Activated CD8-positive, alpha-beta T cell treated with anti-CD3 and anti-CD28 coated beads for 36 hours (primary cell): ENCODE data around the gene TBX4. TPM values are rescaled to one million over a fixed set of nuclear protein-coding genes. Genes with fewer than 3 reads are reported as not detected.

Source experiments
- ATAC-seq: fragments of 200-7000 bp; cut with Tn5 transposase; one replicate; pipeline ENCODE4 v1.10.0; 2021; ENCODE audit warnings: mild to moderate bottlenecking, moderate library complexity
- CTCF ChIA-PET: fragments of 350-600 bp; sonication (Branson Sonifier 250); formaldehyde crosslinking; loops from one replicate; lab custom pipeline; 2021; ENCODE audit warnings: antibody characterized with exemption; lab: Charles Lee
- POLR2A ChIA-PET: fragments of 350-600 bp; sonication (Branson Sonifier 250); formaldehyde crosslinking; loops from one replicate; lab custom pipeline; 2021; ENCODE audit warnings: antibody characterized with exemption; lab: Charles Lee
- DNase-seq: peaks from one replicate; pipeline ENCODE4 v3.0.0-alpha.2; 2020
- H3K27ac Mint-ChIP-seq: one replicate; pipeline ENCODE4 v1.8.0; 2021; ENCODE audit warnings: mild to moderate bottlenecking, mixed read lengths
- H3K27me3 Mint-ChIP-seq: one replicate; pipeline ENCODE4 v1.8.0; 2021; ENCODE audit warnings: mixed read lengths
- H3K36me3 Mint-ChIP-seq: one replicate; pipeline ENCODE4 v1.8.0; 2021; ENCODE audit warnings: low read depth, mixed read lengths
- H3K4me1 Mint-ChIP-seq: one replicate; pipeline ENCODE4 v1.8.0; 2021; ENCODE audit warnings: low read depth, mixed read lengths
- H3K4me3 Mint-ChIP-seq: one replicate; pipeline ENCODE4 v1.8.0; 2021; ENCODE audit warnings: mild to moderate bottlenecking, moderate library complexity, mixed read lengths
- H3K9me3 Mint-ChIP-seq: one replicate; pipeline ENCODE4 v1.8.0; 2021; ENCODE audit warnings: mixed read lengths
- intact Hi-C: fragments of 100-400 bp; cut with micrococcal nuclease; formaldehyde crosslinking; loops from one replicate; pipeline ENCODE4 v1.10.0; 2022
- total RNA-seq, 2 experiments: library from RNA; stranded (reverse); gene quantifications; one replicate each; pipeline ENCODE4 v1.2.3, GENCODE V29; 2021
- TF ChIP-seq, protein P1 (sequence below): fragments of 200-600 bp; IDR thresholded peaks from one replicate; pipeline ENCODE4 v1.8.0; 2022; ENCODE audit warnings: antibody characterized with exemption, mild to moderate bottlenecking

Gene TBX4
- not detected for total RNA-seq

DNA sequence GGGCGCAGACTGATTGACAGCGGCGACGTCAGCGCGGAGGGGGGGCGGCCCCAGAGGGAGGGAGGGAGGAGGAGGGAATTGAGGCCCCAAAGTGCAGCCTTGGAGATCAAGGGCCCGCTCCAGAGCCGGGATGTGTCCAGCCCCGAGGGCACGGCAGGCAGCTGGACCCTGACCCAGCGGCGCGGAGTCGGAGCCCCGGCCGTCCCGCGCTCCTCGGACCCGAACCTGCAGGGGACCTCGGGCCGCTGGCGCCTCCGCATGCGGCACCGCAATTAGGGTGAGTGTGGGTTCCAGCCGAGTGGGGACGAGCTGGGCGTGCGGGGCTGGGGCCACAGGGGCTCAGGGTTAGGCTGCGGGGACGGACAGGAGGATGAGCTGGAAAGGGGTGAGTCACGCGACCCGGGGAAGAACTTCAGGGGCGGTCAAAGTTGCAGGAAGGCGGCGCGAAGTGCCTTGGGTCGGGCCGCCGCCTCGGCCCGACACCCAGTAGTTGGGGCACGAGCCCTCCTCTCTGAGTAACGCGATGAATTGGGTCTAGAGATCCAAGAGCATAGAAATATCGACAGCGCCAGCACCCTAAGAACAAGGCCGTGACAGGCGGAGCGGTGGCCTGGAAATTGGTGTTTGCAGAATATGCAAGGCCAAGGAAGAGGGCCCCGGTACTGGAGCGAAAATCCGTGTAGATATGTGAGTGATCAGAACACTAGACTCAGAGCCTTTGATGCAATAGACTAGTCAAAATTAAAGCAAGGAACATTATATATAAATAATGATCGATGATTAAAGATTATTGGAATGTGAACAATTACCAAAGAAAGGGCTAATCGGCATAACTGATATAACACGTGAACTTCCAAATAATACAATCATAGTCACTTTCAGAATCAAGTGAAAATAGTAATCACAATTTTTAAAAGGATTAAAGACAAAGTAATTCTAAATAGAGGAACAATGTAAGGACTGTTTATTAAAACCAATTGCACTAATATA, at the start of gene TBX4:
Gene TBX4, plus strand, starts transcription at position 122 of the 990 bp plus-strand sequence. CDS start 4,069 bp downstream, outside the sequence.
- H3K4me3 Mint-ChIP-seq, result peak within 1 kb of the TSS; percentile 41
- H3K36me3 Mint-ChIP-seq, result no peaks in the 10 kb centered on the region
- ChIA-PET CTCF (interaction anchor here (0.8 kb wide), 1 partner anchor 40 kb away, joined by 3 read pairs; no protein-coding TSS in a partner anchor), POLR2A (interaction anchor here (0.9 kb wide), 1 partner anchor 41 kb away, joined by 3 read pairs; no protein-coding TSS in a partner anchor)
- H3K4me1 Mint-ChIP-seq, result peaks cover 18% of the 10 kb centered on the region
- DNase-seq (no peak), ATAC-seq (peak; percentile 26)
- H3K27me3 Mint-ChIP-seq, result peaks cover 55% of the 10 kb centered on the region
- intact Hi-C loops, result loop anchor here (5.0 kb wide), 1 partner anchor 50 kb away; no protein-coding TSS in a partner anchor
- no peak within 1 kb of the TSS for H3K27ac Mint-ChIP-seq
- TF ChIP-seq, protein P1, sequence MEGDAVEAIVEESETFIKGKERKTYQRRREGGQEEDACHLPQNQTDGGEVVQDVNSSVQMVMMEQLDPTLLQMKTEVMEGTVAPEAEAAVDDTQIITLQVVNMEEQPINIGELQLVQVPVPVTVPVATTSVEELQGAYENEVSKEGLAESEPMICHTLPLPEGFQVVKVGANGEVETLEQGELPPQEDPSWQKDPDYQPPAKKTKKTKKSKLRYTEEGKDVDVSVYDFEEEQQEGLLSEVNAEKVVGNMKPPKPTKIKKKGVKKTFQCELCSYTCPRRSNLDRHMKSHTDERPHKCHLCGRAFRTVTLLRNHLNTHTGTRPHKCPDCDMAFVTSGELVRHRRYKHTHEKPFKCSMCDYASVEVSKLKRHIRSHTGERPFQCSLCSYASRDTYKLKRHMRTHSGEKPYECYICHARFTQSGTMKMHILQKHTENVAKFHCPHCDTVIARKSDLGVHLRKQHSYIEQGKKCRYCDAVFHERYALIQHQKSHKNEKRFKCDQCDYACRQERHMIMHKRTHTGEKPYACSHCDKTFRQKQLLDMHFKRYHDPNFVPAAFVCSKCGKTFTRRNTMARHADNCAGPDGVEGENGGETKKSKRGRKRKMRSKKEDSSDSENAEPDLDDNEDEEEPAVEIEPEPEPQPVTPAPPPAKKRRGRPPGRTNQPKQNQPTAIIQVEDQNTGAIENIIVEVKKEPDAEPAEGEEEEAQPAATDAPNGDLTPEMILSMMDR, result no peak
- H3K9me3 Mint-ChIP-seq, result no peaks in the 10 kb centered on the region

DNA sequence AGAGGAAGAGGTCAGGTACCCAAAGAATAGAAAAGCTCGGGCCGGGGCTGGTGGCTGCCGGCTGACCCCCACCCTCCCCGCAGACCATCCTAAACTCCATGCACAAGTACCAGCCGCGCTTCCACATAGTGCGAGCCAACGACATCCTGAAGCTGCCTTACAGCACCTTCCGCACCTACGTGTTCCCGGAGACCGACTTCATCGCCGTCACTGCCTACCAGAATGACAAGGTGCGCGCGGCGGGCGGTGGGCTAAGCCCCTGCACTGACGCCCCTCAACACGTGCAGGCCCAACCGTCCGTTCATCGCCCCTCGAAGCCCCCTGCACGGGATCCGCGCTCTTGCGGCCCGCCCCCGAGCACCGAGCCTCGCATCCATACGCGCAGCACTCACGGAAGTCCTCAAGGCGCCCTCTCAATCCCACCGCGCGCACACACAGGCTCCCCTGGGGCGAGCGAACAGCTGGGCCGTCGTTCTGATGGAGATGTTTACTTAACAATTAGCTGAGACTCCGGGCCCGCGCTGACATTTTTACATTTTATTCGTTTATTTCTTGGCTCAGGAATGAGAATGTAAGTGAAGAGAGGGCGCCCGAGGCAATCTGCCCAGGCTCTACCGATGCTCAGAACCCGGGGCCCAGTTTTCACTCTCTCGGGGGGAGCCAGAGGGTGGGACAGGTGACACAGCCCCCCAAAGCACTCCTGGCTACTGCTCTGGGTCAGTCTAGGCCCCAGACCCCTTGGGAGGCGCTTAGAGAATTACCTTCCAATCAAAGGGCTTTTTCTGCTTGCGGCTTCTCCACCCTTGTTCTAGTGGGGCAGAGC, 49.0 kb upstream of the TBX4 start:
- Mint-ChIP-seq H3K9me3 (no peaks in the 10 kb centered on the region), H3K4me3 (peak overlapping the region; percentile 31), H3K27ac (no peak overlapping the region), H3K4me1 (peaks cover 34% of the 10 kb centered on the region), H3K36me3 (no peaks in the 10 kb centered on the region), H3K27me3 (peaks cover 68% of the 10 kb centered on the region)
- no peak for DNase-seq
- ATAC-seq, result no peak
- TF ChIP-seq, protein P1, result no peak
- CTCF ChIA-PET, result interaction anchor here (3.8 kb wide), 1 partner anchor 10 kb away, joined by 16 read pairs; no protein-coding TSS in a partner anchor
- POLR2A ChIA-PET, result no interaction called here
- intact Hi-C loops, result loop anchor here (5.0 kb wide), 1 partner anchor 49 kb away; the partner anchor contains the start of gene TBX4

DNA sequence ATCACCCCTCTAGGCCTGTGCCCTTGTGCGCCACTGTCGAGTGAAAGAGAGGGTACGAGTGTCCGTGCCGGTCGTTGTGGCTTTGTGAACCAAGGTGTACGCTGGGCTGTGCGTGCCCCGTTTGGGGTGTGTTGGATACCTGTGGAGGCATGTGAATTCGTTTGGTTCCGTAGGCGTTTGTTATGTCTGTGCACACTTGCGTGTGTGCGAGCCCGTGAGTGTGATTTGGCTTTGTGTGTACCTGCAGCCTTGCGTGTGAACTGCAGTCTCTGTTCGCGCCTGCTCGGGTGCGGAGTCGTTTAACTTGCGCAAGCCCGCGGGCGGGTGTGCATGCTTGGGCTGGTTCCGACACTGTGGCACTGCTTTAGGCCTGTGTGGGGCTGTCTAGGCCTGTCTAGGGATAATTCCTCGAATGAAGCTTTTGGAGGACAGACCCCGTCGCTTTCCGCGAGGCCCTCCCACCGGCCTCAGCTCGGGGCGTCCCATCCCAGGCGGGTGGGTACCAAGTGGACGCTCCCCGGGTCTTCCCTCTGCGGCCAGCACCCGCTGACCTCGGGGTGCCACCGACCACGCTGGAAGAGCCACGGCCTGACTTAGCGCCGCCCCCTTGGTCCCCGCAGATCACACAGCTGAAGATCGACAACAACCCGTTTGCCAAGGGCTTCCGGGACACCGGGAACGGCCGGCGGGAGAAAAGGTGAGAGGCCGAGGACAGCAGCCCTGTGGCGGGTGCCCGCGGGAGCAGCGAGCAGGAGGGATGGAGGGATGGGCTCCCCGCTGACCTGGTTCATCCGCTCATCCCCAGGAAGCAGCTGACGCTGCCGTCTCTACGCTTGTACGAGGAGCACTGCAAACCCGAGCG, 48.2 kb upstream of the TBX4 start:
- DNase-seq, result no peak
- ChIA-PET CTCF (interaction anchor here (1.2 to 3.8 kb wide), 3 partner anchors 9 to 13 kb away, joined by 3 to 16 read pairs (median 3); no protein-coding TSS in a partner anchor), POLR2A (interaction anchor here (0.8 to 0.9 kb wide), 2 partner anchors 9 to 153 kb away, joined by 3 to 4 read pairs; no protein-coding TSS in a partner anchor)
- Mint-ChIP-seq H3K4me1 (peaks cover 32% of the 10 kb centered on the region), H3K4me3 (no peak overlapping the region), H3K9me3 (no peaks in the 10 kb centered on the region), H3K27me3 (peaks cover 69% of the 10 kb centered on the region), H3K36me3 (no peaks in the 10 kb centered on the region), H3K27ac (no peak overlapping the region)
- intact Hi-C loops, result loop anchor here (5.0 kb wide), 1 partner anchor 48 kb away; the partner anchor contains the start of gene TBX4
- TF ChIP-seq, protein P1, result no peak
- no peak for ATAC-seq

DNA sequence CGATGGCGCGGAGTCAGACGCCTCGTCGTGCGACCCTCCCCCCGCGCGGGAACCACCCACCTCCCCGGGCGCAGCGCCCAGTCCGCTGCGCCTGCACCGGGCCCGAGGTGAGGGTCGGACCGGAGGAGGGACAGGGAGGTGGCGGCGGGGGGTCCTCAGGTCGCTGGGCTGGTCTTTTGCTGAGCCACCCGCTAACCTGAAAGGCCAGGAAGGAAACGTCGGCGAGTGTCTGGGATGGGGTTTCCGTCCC, 47.6 kb upstream of the TBX4 start:
- TF ChIP-seq, protein P1, result no peak
- peaks cover 70% of the 10 kb centered on the region for H3K27me3 Mint-ChIP-seq
- no peak overlapping the region for H3K4me3 Mint-ChIP-seq
- ATAC-seq, result no peak
- H3K27ac Mint-ChIP-seq, result no peak overlapping the region
- H3K36me3 Mint-ChIP-seq, result no peaks in the 10 kb centered on the region
- ChIA-PET POLR2A (interaction anchor here (0.8 to 0.9 kb wide), 2 partner anchors 10 to 152 kb away, joined by 3 to 4 read pairs; no protein-coding TSS in a partner anchor), CTCF (interaction anchor here (1.2 to 3.8 kb wide), 3 partner anchors 8 to 14 kb away, joined by 3 to 16 read pairs (median 3); no protein-coding TSS in a partner anchor)
- no peaks in the 10 kb centered on the region for H3K9me3 Mint-ChIP-seq
- no peak for DNase-seq
- intact Hi-C loops, result loop anchor here (5.0 kb wide), 1 partner anchor 48 kb away; the partner anchor contains the start of gene TBX4
- H3K4me1 Mint-ChIP-seq, result peaks cover 32% of the 10 kb centered on the region
